Measurements from ENCODE around the gene SUMO3. TPM values are rescaled to one million over a fixed set of nuclear protein-coding genes. Genes with fewer than 3 reads are reported as not detected.

Gene SUMO3
- total and polyA plus RNA-seq, 2 of the 13 experiments (the other 11 are each of a cell fraction or from before 2014, with no cell fraction given), result 51.4 to 92.4 TPM

DNA sequence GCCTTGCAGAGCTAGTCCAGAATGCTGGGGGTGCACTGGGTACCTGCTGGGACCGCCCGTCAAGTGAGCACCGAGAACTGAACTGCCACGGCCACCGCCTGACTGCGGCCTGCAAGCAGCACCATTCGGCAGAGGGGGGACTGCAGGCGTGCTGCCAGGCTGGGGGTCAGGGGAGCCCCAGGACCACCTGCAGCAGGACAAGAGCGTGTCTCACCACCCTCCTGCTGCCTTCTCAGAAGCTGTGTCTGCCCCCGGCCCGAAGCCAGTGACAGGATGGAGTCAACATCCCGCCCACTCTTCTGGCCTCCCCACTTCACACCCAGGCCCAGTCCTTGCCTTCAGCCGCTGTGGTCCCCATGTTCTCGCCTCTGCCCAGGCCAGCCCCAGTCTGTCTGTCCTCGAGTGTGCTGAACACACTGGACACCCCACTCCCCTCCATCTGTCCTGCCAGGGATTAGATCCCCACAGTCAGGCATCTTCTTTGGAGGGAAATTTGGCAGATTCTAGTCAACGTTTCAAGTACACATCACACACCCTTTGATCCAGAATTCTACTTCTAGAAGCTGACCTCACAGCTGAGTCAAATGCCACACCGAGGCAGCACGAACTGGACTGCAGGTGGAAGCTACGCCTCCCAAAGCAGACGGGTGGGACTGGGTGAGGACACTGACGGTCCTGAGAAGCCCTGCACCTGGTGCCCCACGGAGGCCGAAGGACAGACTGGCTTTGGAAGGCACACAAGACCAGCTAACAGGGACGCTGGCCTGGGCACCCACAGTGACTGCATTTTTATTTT is 29.6 kb upstream of the SUMO3 start (continued):
- no peak for TF ChIP-seq TRIM24 (CRISPR knock-in tag; IDR thresholded peaks at IDR 0.05)
- TF ChIP-seq, protein P1, sequence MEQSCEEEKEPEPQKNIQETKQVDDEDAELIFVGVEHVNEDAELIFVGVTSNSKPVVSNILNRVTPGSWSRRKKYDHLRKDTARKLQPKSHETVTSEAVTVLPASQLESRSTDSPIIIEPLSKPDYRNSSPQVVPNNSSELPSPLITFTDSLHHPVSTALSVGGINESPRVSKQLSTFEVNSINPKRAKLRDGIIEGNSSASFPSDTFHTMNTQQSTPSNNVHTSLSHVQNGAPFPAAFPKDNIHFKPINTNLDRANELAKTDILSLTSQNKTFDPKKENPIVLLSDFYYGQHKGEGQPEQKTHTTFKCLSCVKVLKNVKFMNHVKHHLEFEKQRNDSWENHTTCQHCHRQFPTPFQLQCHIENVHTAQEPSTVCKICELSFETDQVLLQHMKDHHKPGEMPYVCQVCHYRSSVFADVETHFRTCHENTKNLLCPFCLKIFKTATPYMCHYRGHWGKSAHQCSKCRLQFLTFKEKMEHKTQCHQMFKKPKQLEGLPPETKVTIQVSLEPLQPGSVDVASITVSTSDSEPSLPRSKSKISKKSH (CRISPR knock-in tag; IDR thresholded peaks at IDR 0.05; ENCODE audit: borderline replicate concordance), result no peak
- no peak for TF ChIP-seq ZNF550 (CRISPR knock-in tag; IDR thresholded peaks at IDR 0.05; ENCODE audit: borderline replicate concordance)
- TF ChIP-seq ZNF629 (CRISPR knock-in tag; conservative IDR thresholded peaks at IDR 0.05), result no peak
- TF ChIP-seq SYNCRIP (IDR thresholded peaks at IDR 0.05; ENCODE audit: insufficient read depth, low read depth, low read length), result no peak
- TF ChIP-seq RBAK (CRISPR knock-in tag; IDR thresholded peaks at IDR 0.05), result no peak
- TF ChIP-seq, protein P2, sequence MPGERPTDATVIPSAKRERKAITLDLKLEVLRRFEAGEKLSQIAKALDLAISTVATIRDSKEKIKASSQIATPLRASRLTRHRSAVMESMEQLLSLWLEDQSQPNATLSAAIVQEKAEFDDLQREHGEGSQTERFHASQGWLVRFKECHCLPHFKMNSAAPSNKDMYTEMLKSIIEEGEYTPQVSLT (CRISPR knock-in tag; IDR thresholded peaks at IDR 0.05; ENCODE audit: borderline replicate concordance, low read depth), result no peak; the same call in 1 of the 2 replicates
- no peak for TF ChIP-seq ZNF503 (CRISPR knock-in tag; IDR thresholded peaks at IDR 0.05)
- no peak for TF ChIP-seq FOXM1 (CRISPR knock-in tag; IDR thresholded peaks at IDR 0.05)
- TF ChIP-seq FLYWCH1 (CRISPR knock-in tag; IDR thresholded peaks at IDR 0.05), result no peak
- TF ChIP-seq, protein P3, sequence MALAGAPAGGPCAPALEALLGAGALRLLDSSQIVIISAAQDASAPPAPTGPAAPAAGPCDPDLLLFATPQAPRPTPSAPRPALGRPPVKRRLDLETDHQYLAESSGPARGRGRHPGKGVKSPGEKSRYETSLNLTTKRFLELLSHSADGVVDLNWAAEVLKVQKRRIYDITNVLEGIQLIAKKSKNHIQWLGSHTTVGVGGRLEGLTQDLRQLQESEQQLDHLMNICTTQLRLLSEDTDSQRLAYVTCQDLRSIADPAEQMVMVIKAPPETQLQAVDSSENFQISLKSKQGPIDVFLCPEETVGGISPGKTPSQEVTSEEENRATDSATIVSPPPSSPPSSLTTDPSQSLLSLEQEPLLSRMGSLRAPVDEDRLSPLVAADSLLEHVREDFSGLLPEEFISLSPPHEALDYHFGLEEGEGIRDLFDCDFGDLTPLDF (CRISPR knock-in tag; IDR thresholded peaks at IDR 0.05), result no peak
- TF ChIP-seq MED13 (CRISPR knock-in tag; IDR thresholded peaks at IDR 0.05), result no peak
- TF ChIP-seq ZBTB21 (CRISPR knock-in tag; IDR thresholded peaks at IDR 0.05), result no peak
- TF ChIP-seq TBL1XR1 (IDR thresholded peaks at IDR 0.05; ENCODE audit: borderline replicate concordance, low read length, partially characterized antibody), result no peak
- TF ChIP-seq MBNL3 (CRISPR knock-in tag; conservative IDR thresholded peaks at IDR 0.05), result no peak
- no peak for TF ChIP-seq FOSL2 (CRISPR knock-in tag; IDR thresholded peaks at IDR 0.05)
- no peak for TF ChIP-seq ZKSCAN1 (IDR thresholded peaks at IDR 0.05; ENCODE audit: low read length)
- TF ChIP-seq ZNF468 (CRISPR knock-in tag; IDR thresholded peaks at IDR 0.05), result no peak
- no peak for TF ChIP-seq MIER2 (CRISPR knock-in tag; IDR thresholded peaks at IDR 0.05)
- no peak for TF ChIP-seq ZNF577 (CRISPR knock-in tag; IDR thresholded peaks at IDR 0.05; ENCODE audit: borderline replicate concordance, low read depth)
- TF ChIP-seq ZNF143 (CRISPR knock-in tag; IDR thresholded peaks at IDR 0.05), result 0 out of 2 replicates have a peak, but pooled peaks have one; percentile 14
- no peak for TF ChIP-seq TOE1 (CRISPR knock-in tag; IDR thresholded peaks at IDR 0.05)
- TF ChIP-seq ZNF678 (CRISPR knock-in tag; IDR thresholded peaks at IDR 0.05), result no peak
- TF ChIP-seq ATF5 (CRISPR knock-in tag; IDR thresholded peaks at IDR 0.05; ENCODE audit: low read depth), result peak; percentile 47; the same call in 1 of the 2 replicates
- TF ChIP-seq RAD21 (CRISPR knock-in tag; IDR thresholded peaks at IDR 0.05), result no peak
